Smooth muscle cell (in vitro differentiated cells): ENCODE measurements around the gene GALNT2. TPM values are rescaled to one million over a fixed set of nuclear protein-coding genes. Genes with fewer than 3 reads are reported as not detected.

Experiments used
- DNase-seq: peaks from one replicate; lab custom pipeline; 2025; ENCODE audit not compliant: unreplicated experiment; lab: John Stamatoyannopoulos, UW
- H2AFZ ChIP-seq: fragments of 200-600 bp; sonication (generic); 2 replicates; pipeline ENCODE4 v1.6.0; 2016; ENCODE audit warnings: antibody characterized with exemption, low read depth, mild to moderate bottlenecking
- H3F3A ChIP-seq: fragments of 200-600 bp; sonication (generic); 2 replicates; pipeline ENCODE4 v1.6.0; 2017; ENCODE audit warnings: antibody characterized with exemption, low read depth
- H3K27ac ChIP-seq: fragments of 200-600 bp; sonication (generic); 2 replicates; pipeline ENCODE4 v1.5.1; 2016; ENCODE audit warnings: low read depth, mild to moderate bottlenecking
- H3K27me3 ChIP-seq: fragments of 200-600 bp; sonication (generic); 2 replicates; pipeline ENCODE4 v1.6.1; 2016; ENCODE audit warnings: low read depth, mild to moderate bottlenecking
- H3K36me3 ChIP-seq: fragments of 200-600 bp; sonication (generic); 2 replicates; pipeline ENCODE4 v1.5.1; 2016; ENCODE audit warnings: low read depth
- H3K4me1 ChIP-seq: fragments of 200-600 bp; sonication (generic); 2 replicates; pipeline ENCODE4 v1.5.1; 2016; ENCODE audit warnings: low read depth
- H3K4me2 ChIP-seq: fragments of 200-600 bp; sonication (generic); 2 replicates; pipeline ENCODE4 v1.6.0; 2016; ENCODE audit warnings: mild to moderate bottlenecking
- H3K4me3 ChIP-seq: fragments of 200-600 bp; sonication (generic); 2 replicates; pipeline ENCODE4 v1.5.1; 2016; ENCODE audit warnings: mild to moderate bottlenecking
- H3K79me2 ChIP-seq: fragments of 200-600 bp; sonication (generic); 2 replicates; pipeline ENCODE4 v1.6.0; 2016; ENCODE audit warnings: low read depth, mild to moderate bottlenecking
- H3K9ac ChIP-seq: fragments of 200-600 bp; sonication (generic); 2 replicates; pipeline ENCODE4 v1.6.0; 2016; ENCODE audit warnings: low read depth
- H3K9me3 ChIP-seq: fragments of 200-600 bp; sonication (generic); replicated peaks from 2 replicates; pipeline ENCODE4 v1.5.1; 2016; ENCODE audit warnings: low read depth
- H4K20me1 ChIP-seq: fragments of 200-600 bp; sonication (generic); 2 replicates; pipeline ENCODE4 v1.6.0; 2016; ENCODE audit warnings: low read depth
- CTCF ChIP-seq: fragments of 200-600 bp; sonication (generic); IDR thresholded peaks from 2 replicates; pipeline ENCODE4 v1.5.1; 2017; ENCODE audit warnings: borderline replicate concordance, mild to moderate bottlenecking, antibody characterized with exemption; ENCODE audit not compliant: insufficient read depth, poor library complexity, severe bottlenecking
- WGBS: methylation state at CpG from one replicate; pipeline ENCODE4 v1.1.7; 2016; ENCODE audit warnings: low lambda C conversion rate; 5-methylcytosine and 5-hydroxymethylcytosine counted together
- polyA plus RNA-seq: library from polyadenylated mRNA; unstranded; fragments of >200 nt; fragmentation: Nextera tagmentation; extraction: Ambion mirVana; gene quantifications from 2 replicates; pipeline ENCODE4 v1.2.1, GENCODE V29; 2016
- total RNA-seq: library from RNA; depleted of rRNA; stranded (reverse); fragments of >200 nt; gene quantifications from 2 replicates; pipeline ENCODE4 v1.2.3, GENCODE V29; 2014

GALNT2 gene
- total and polyA plus RNA-seq, 2 experiments from 2014 or later: 76.4 to 152 TPM

DNA sequence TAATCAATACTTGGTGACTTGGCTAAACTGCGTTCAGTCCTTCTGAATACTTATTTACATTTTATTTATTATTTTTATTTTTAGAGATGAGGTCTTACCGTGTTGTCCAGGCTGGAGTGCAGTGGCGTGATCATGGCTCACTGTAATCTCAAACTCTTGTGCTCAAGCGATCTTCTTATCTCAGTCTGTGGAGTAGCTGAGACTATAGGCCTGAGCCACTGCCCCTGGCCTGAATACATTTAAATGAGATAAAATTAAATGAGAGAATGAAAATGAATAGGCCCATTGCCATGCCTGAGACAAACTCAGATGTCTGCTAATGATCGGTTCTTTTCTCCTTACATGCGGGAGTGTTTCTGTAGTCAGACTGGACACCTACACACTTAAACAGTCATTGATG, 86.0 kb downstream of the GALNT2 start:
- TF ChIP-seq CTCF: no peak
- no peak overlapping the region for H3K9ac ChIP-seq
- peak overlapping the region; percentile 71 for H3K4me2 ChIP-seq
- DNase-seq: no peak
- H3K4me1 ChIP-seq: peaks cover 49% of the 10 kb centered on the region
- WGBS: 62% methylated on average over 6 of the region's 6 CpGs
- H3K4me3 ChIP-seq: no peak overlapping the region
- H4K20me1 ChIP-seq: peaks cover 88% of the 10 kb centered on the region
- H3F3A ChIP-seq: peaks cover 6% of the 10 kb centered on the region
- H3K27me3 ChIP-seq: no peaks in the 10 kb centered on the region
- no peak overlapping the region for H2AFZ ChIP-seq
- H3K79me2 ChIP-seq: peaks cover 87% of the 10 kb centered on the region
- H3K27ac ChIP-seq: peak overlapping the region; percentile 72
- no peaks in the 10 kb centered on the region for H3K36me3 ChIP-seq
- no peaks in the 10 kb centered on the region for H3K9me3 ChIP-seq

DNA sequence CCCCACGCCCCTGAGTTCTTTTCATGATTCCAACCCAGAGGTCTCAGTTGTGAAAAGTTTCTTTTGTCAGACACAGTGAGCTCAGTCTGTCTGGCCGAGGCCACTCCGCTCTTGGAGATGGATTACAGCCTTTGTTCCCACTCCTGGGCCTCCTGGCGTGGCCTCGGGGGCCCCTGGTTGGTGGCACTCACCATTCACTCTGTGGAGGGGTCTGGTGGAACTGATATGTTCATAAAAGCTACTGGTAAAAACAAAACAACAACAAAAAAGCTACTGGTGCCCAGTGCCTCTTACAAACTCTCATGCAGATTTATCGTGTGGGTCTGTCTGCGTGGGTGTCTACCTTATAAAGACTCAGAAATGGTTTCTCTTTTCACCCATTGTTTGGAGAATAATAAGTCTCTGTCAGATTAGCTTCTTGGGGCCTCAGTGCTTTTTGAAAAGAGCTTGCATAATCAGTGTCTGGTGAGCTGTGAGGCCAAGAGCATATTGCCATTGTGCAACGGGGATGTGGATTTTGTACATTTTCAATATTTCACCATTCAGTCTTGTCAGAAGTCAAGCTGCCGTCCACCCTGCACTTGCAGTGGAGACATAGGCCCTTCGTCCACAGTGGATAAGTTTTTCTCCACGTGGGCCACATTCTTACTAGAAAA, 86.7 kb downstream of the GALNT2 start:
- Histone ChIP-seq H3K79me2 (peaks cover 89% of the 10 kb centered on the region), H3K27ac (peak overlapping the region; percentile 72), H3K36me3 (no peaks in the 10 kb centered on the region), H3K9me3 (no peaks in the 10 kb centered on the region), H3K4me3 (no peak overlapping the region), H3K9ac (peak overlapping the region; percentile 38), H3K4me2 (peak overlapping the region; percentile 71), H3K4me1 (peaks cover 57% of the 10 kb centered on the region), H2AFZ (no peak overlapping the region), H4K20me1 (peaks cover 88% of the 10 kb centered on the region), H3F3A (peaks cover 6% of the 10 kb centered on the region), H3K27me3 (no peaks in the 10 kb centered on the region)
- WGBS: 43% methylated on average over 11 of the region's 11 CpGs
- TF ChIP-seq CTCF: no peak
- DNase-seq: no peak

- Histone ChIP-seq H3K4me3 (no peak overlapping the region), H3K36me3 (no peaks in the 10 kb centered on the region), H3K4me2 (no peak overlapping the region), H2AFZ (no peak overlapping the region), H4K20me1 (peaks cover 88% of the 10 kb centered on the region), H3K9me3 (no peaks in the 10 kb centered on the region), H3K79me2 (peaks cover 90% of the 10 kb centered on the region), H3K27ac (no peak overlapping the region), H3K9ac (no peak overlapping the region), H3F3A (peaks cover 6% of the 10 kb centered on the region), H3K27me3 (no peaks in the 10 kb centered on the region), H3K4me1 (peaks cover 54% of the 10 kb centered on the region)
- 91% methylated on average over 19 of the region's 19 CpGs for WGBS
- TF ChIP-seq CTCF: no peak
- DNase-seq: no peak
These were observed 88.0 kb downstream of the GALNT2 start for GRCh38 chr1:230155021-230155420.

DNA sequence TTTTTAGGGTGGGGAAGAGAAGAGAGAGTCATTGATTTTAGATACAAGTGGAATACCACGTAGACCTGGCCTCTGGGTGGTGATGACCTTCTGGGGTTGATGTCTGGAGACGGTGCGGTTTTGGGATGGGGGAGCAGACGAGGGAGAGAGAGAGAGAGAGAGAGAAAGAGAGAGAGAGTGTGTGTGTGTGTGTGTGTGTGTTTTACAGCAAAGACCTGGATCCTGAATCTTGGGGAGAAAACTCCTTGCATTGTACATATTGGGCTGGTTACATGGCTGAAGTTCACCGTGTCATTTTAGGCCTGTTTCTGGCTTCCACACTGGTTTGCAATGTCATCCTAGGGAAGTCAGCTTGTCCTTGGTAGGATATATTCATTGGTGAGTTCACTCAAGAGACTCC, 89.0 kb downstream of the GALNT2 start:
- Histone ChIP-seq H3K27ac (no peak overlapping the region), H3K27me3 (no peaks in the 10 kb centered on the region), H3K4me1 (peaks cover 45% of the 10 kb centered on the region), H3F3A (peaks cover 6% of the 10 kb centered on the region), H2AFZ (no peak overlapping the region), H3K4me2 (no peak overlapping the region), H3K9ac (no peak overlapping the region), H3K4me3 (no peak overlapping the region), H3K79me2 (peaks cover 90% of the 10 kb centered on the region), H3K9me3 (no peaks in the 10 kb centered on the region), H4K20me1 (peaks cover 87% of the 10 kb centered on the region), H3K36me3 (no peaks in the 10 kb centered on the region)
- no peak for DNase-seq
- WGBS: 99% methylated on average over 4 of the region's 5 CpGs
- TF ChIP-seq CTCF: no peak
